ENCODE data around the gene KIAA0513.

DNA sequence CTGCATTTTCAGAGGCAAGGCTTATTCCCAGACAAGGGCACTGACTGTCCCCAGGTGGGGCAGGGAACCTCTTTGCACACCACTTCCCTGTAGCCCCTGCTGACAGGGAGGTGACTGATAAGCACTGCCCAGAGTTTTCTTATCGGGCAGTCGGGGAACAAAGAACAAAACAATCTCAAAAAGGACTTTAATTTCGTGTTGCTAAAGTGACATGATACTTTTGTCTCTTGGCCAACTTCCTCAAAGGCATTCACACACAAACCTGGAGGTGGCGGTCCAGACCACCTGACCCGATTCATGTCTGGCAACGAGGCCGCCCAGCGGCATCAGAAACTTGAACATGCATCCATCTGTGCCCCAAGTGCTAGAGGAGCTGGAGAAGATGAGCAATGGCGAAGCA, 45.2 kb upstream of the KIAA0513 start:
- TF ChIP-seq PAX5 (IDR thresholded peaks at IDR 0.05; ENCODE audit: insufficient read depth, low read length, severe bottlenecking) (no peak), POLR2AphosphoS5 (IDR thresholded peaks at IDR 0.05; ENCODE audit: low read depth, low read length) (no peak), TAF1 (IDR thresholded peaks at IDR 0.05; ENCODE audit: low read depth, low read length) (no peak), POLR2A (IDR thresholded peaks at IDR 0.05; ENCODE audit: low read depth, low read length) (no peak), POU2F2 (IDR thresholded peaks at IDR 0.05; ENCODE audit: low read depth, low read length) (no peak)
